HFFc6 (cell line): ENCODE data around the gene CARD9. TPM values are rescaled to one million over a fixed set of nuclear protein-coding genes. Genes with fewer than 3 reads are reported as not detected.

ENCODE experiments used
- DNase-seq: peaks from one replicate; pipeline ENCODE4 v3.0.0-alpha.2; 2018
- H3K27ac Mint-ChIP-seq: 2 replicates; pipeline ENCODE4 v1.8.0; 2020; ENCODE audit warnings: mild to moderate bottlenecking, mixed read lengths
- H3K27me3 Mint-ChIP-seq: 2 replicates; pipeline ENCODE4 v1.8.0; 2021; ENCODE audit warnings: mild to moderate bottlenecking, moderate library complexity, mixed read lengths; ENCODE audit not compliant: insufficient read depth
- H3K36me3 Mint-ChIP-seq: 2 replicates; pipeline ENCODE4 v1.8.0; 2021; ENCODE audit warnings: low read depth, mixed read lengths
- H3K4me1 Mint-ChIP-seq: 2 replicates; pipeline ENCODE4 v1.8.0; 2020; ENCODE audit warnings: low read depth, mixed read lengths
- H3K4me3 Mint-ChIP-seq: 2 replicates; pipeline ENCODE4 v1.8.0; 2020; ENCODE audit warnings: mild to moderate bottlenecking, moderate library complexity, mixed read lengths
- H3K9me3 Mint-ChIP-seq: 2 replicates; pipeline ENCODE4 v1.8.0; 2020; ENCODE audit warnings: mild to moderate bottlenecking, mixed read lengths
- CTCF ChIP-seq: fragments of 200-600 bp; sonication (generic); IDR thresholded peaks from 2 replicates; pipeline ENCODE4 v1.5.0; 2021; ENCODE audit warnings: antibody characterized with exemption, mild to moderate bottlenecking
- total RNA-seq, 6 experiments: library from RNA; stranded (reverse); fragmentation: NEBNext Ultra II Directional; extraction: Animal tissue kit (Norgen Biotek cat#: 25700); gene quantifications; 2 replicates in 1 of 6; 3 replicates in 5 of 6; pipeline ENCODE4 v1.2.3, GENCODE V29; 2021

The CARD9 gene
- total RNA-seq, 6 experiments from 2014 or later: 2.9 to 19.0 (median 3.2) TPM

- H3K9me3 Mint-ChIP-seq: no peaks in the 10 kb centered on the region
- no peak overlapping the region for H3K4me3 Mint-ChIP-seq
- no peaks in the 10 kb centered on the region for H3K4me1 Mint-ChIP-seq
- H3K27me3 Mint-ChIP-seq: peaks cover 2% of the 10 kb centered on the region
- DNase-seq: no peak
- no peak overlapping the region for H3K27ac Mint-ChIP-seq
- TF ChIP-seq CTCF: no peak
- no peaks in the 10 kb centered on the region for H3K36me3 Mint-ChIP-seq
Observed at GRCh38 chr9:136335296-136336155, 37.9 kb downstream of the CARD9 start.

GRCh38 chr9:136334541-136334940, 38.9 kb downstream of the CARD9 start:
- Mint-ChIP-seq H3K27me3 (no peaks in the 10 kb centered on the region; the same call in none of the 2 replicates), H3K9me3 (no peaks in the 10 kb centered on the region), H3K36me3 (no peaks in the 10 kb centered on the region), H3K27ac (no peak overlapping the region), H3K4me1 (no peaks in the 10 kb centered on the region; the same call in 1 of the 2 replicates), H3K4me3 (no peak overlapping the region)
- DNase-seq: no peak
- TF ChIP-seq CTCF: no peak

GRCh38 chr9:136333486-136333885, 40.0 kb downstream of the CARD9 start:
- H3K4me1 Mint-ChIP-seq: peaks cover 6% of the 10 kb centered on the region
- no peaks in the 10 kb centered on the region; the same call in none of the 2 replicates for H3K27me3 Mint-ChIP-seq
- H3K36me3 Mint-ChIP-seq: no peaks in the 10 kb centered on the region; the same call in 1 of the 2 replicates
- H3K9me3 Mint-ChIP-seq: no peaks in the 10 kb centered on the region
- no peak overlapping the region for H3K27ac Mint-ChIP-seq
- DNase-seq: no peak
- no peak overlapping the region for H3K4me3 Mint-ChIP-seq
- no peak for TF ChIP-seq CTCF

- TF ChIP-seq CTCF: no peak
- Mint-ChIP-seq H3K27ac (no peak overlapping the region), H3K4me1 (peaks cover 7% of the 10 kb centered on the region), H3K9me3 (no peaks in the 10 kb centered on the region), H3K27me3 (no peaks in the 10 kb centered on the region; the same call in none of the 2 replicates), H3K4me3 (no peak overlapping the region), H3K36me3 (no peaks in the 10 kb centered on the region; the same call in 1 of the 2 replicates)
- no peak for DNase-seq
Observed at GRCh38 chr9:136333045-136333444, 40.4 kb downstream of the CARD9 start.

GRCh38 chr9:136332482-136332983, 40.9 kb downstream of the CARD9 start:
- Mint-ChIP-seq H3K27me3 (no peaks in the 10 kb centered on the region; the same call in none of the 2 replicates), H3K9me3 (no peaks in the 10 kb centered on the region), H3K36me3 (no peaks in the 10 kb centered on the region; the same call in 1 of the 2 replicates), H3K4me3 (no peak overlapping the region), H3K27ac (no peak overlapping the region), H3K4me1 (peaks cover 7% of the 10 kb centered on the region)
- no peak for TF ChIP-seq CTCF
- DNase-seq: no peak
